ENCODE data around the gene OSBPL9.

DNA sequence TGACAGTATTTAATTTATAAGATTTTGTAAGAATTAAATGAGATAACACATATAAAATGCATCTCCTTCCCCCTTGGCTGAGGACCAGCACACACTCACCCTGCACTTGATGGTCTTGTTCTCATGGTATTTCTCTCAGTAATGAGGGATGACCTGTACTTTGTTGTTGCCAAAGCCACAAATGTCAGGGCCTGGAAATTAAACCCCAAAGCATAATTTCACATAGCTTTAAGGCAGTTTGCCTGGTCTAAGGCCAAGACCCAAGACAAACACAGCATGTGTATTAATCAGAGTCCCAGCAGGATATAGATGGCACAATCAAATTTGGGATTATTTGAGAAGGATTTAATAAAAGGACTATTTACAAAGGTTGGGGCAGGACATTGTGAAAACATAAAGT is 49.2 kb upstream of the OSBPL9 start:
- TF ChIP-seq POLR2A (IDR thresholded peaks at IDR 0.05) (no peak), POLR2AphosphoS5 (IDR thresholded peaks at IDR 0.05) (no peak), EP300 (IDR thresholded peaks at IDR 0.05) (no peak)
- TF ChIP-seq, protein P1, sequence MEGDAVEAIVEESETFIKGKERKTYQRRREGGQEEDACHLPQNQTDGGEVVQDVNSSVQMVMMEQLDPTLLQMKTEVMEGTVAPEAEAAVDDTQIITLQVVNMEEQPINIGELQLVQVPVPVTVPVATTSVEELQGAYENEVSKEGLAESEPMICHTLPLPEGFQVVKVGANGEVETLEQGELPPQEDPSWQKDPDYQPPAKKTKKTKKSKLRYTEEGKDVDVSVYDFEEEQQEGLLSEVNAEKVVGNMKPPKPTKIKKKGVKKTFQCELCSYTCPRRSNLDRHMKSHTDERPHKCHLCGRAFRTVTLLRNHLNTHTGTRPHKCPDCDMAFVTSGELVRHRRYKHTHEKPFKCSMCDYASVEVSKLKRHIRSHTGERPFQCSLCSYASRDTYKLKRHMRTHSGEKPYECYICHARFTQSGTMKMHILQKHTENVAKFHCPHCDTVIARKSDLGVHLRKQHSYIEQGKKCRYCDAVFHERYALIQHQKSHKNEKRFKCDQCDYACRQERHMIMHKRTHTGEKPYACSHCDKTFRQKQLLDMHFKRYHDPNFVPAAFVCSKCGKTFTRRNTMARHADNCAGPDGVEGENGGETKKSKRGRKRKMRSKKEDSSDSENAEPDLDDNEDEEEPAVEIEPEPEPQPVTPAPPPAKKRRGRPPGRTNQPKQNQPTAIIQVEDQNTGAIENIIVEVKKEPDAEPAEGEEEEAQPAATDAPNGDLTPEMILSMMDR (IDR thresholded peaks at IDR 0.05) = no peak
